Mesendoderm (in vitro differentiated cells): ENCODE data around the gene SNIP1. TPM values are rescaled to one million over a fixed set of nuclear protein-coding genes. Genes with fewer than 3 reads are reported as not detected.
A peak's percentile ranks its signal among the peaks of the same experiment; 100 is the strongest.

ENCODE experiments used
- small RNA-seq: library from polyadenylated mRNA; stranded (forward); fragments of <200 nt; extraction: miRNeasy Mini kit (QIAGEN cat#:217004); gene quantifications from one replicate; pipeline ENCODE3, GENCODE V24; 2013; ENCODE audit not compliant: insufficient read depth

The SNIP1 gene

Small RNAs within 50 kb of the gene (small RNA-seq; reads per million reads assigned to genes)
- not detected for gene AL034379.1
- gene MIR5581: 3.8 reads per million, percentile 58 among the genes with 10 or more reads in this experiment
